ENCODE measurements around the gene VMP1.
"Not testable (repeated sequence)": the region's sequence is repeated elsewhere in the genome, so short reads cannot be mapped to it uniquely, and the experiment has no call there.

Gene VMP1

DNA sequence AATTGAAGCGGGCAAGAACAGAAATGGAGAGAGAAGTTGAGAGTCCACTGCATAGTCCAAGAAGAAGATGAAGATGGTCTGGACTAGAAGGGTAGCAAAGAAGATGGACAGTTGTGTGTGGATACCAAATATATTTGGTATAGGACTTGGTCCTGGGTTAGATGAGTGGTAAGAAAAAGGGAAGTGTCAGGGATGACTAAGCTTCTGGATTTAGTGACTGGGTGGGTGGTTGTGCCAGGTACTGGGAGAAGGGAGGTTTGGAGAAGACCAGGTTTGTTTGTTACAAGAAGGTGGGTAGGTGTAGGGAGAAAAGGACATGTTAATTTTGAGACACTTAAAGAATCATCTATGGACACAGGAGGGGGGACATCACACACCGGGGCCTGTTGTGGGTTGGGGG lies 5.4 kb downstream of the VMP1 start:
- no peak for DNase-seq

DNA sequence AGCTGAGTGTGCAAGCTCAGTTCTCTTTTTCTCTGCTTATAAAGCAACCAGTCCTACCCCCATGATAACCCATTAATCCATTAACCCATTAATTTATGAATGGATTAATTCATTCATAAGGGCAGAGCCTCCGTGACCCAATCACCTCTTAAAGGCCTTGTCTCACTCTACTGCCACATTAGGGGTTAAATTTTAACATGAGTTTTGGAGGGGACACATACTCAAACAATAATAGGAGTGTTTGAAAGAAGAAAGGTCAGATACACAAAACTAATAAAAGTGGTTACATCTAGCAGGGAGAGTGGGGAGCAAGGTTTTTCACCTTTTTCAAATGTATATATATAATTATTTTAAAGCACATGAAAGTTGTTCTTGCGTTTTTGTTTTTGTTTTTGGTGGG lies 6.8 kb downstream of the VMP1 start:
- DNase-seq: no peak

DNA sequence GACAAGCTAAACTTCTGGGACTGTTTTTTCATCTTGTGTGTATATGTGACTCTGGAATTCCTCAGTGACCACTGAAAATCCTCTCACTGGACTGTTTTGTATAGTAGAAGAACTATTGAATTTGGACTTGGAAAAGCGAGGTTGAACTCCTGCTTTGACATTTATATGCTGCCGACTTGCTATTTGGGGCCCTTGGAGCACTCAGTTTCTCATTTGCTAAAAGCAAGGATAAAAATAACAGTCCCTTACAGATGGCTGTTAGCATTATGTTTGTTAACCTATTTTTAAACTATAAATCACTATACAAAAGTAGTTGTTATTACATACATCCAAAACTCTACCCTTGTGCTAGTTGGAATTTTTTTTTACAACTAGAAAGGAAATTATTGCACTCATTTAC lies 9.0 kb downstream of the VMP1 start:
- no peak for DNase-seq

DNA sequence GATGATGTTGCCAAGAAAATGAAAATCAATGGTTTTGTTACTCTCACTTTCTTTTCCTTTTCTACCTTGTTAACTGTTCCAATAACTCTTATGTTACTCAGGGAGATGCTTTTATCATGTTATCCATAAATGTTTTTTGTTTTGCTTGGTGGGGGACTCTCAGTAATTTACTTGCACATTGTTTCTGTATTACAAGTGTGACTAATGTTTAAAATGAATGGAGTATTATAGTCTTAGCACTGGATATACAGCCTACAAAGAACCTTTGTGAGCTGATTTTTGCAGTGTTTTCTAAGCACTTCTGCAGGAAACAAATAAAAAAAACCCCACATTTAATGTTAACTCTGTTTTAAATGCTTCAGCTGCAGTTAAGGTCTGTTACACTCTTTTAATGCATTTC lies 12.1 kb downstream of the VMP1 start:
- no peak for DNase-seq

DNA sequence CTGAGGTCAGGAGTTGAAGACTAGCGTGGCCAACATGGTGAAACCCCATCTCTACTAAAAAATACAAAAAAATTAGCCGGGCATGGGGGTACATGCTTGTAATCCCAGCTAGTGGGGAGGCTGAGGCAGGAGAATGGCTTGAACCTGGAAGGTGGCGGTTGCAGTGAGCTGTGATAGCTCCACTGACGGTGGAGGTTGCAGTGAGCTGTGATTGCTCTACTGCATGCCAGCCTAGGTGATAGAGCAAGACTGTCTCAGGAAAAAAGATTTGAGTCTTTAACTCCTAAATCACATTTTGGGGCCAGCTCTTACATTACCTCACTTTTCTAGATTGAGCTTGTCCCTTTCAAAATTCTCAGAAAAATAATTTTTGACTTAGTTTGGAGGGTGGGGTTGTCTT lies 15.2 kb downstream of the VMP1 start:
- no peak for DNase-seq

DNA sequence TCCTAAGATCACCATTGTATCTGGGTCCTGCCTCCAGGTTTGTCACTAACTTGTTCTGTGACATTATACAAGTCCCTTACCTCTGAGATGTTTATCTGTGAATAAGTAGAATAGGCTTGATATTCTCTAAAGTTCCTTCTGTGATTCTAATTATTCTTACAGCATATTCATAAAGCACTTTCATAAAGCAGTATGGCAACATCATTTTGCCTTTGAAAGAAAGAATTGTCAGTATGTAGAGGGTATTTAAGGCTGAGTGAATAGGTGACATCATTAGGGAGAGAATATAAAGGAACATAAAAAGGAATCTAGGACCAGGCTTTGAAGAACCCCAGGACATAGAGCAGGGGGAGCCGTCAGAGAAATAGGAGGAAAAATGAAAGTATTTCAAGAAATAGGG lies 15.6 kb downstream of the VMP1 start:
- DNase-seq: no peak

DNA sequence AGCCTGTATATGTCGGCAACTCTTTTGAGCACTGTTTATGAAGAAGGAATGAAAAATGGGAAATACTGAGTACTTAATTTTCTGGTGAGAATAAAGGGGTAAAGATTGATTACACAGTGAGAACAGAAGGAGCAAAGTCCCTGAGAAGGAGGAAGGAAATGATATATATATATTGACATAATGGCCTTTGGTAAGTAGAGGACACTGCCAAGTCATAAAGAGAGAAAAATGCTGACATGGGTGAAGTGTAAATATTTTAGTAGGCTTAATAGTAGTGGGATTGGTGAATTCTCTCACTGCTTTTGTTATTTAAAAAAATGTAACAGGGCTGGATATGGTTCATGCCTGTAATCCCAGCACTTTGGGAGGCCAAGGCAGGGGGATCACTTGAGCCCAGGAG lies 16.2 kb downstream of the VMP1 start:
- no peak for DNase-seq

DNA sequence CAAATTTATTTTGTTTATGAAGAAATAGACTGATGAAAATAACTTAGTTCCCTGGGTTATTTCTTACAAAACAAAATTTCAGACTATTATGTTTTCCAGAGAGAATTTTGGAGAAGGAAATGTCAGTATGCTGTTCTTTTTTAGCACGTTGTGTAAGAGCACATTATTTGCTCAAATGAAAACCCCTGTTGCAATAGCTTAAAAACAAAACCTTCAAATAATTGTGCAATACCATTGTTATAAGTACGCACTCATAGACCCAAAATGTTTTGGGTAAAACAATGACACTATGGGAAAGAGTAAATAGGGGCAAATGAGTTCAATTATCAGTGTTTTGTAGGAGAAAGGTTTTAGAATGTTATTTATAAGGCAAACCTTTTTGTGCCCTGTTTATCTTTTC lies 18.2 kb downstream of the VMP1 start:
- no peak for DNase-seq

DNA sequence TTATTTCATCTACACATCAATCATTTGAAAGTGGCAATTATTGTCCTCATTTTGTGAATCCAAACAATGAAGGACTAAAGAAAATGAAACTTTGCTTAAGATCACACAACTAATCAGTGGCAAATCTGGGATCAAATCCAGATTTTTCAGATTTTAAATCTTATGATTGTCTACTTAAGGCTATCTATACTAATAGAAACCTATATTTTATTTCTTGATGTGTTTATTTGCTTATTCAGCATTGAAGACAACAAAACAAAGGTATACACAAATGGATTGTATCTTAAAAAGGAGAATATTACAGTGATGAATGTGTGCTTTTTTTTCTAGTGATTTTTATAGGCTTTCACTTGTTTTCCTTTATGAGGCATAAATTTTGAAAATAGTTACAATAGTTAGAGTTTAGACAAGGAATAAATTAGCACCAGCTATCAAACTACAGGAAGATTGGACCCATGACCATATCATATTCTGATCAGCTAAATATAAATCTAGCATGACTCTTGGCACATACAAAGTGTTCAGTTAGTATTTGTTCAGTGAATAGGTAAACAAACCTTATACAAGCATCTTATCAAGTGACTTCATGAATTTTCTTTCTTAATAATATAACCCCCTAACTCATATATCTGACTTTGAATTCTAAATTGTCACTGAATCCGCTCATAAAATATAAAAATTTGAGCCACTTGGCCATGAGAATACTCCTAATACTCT lies 20.5 kb downstream of the VMP1 start:
- DNase-seq: no peak

DNA sequence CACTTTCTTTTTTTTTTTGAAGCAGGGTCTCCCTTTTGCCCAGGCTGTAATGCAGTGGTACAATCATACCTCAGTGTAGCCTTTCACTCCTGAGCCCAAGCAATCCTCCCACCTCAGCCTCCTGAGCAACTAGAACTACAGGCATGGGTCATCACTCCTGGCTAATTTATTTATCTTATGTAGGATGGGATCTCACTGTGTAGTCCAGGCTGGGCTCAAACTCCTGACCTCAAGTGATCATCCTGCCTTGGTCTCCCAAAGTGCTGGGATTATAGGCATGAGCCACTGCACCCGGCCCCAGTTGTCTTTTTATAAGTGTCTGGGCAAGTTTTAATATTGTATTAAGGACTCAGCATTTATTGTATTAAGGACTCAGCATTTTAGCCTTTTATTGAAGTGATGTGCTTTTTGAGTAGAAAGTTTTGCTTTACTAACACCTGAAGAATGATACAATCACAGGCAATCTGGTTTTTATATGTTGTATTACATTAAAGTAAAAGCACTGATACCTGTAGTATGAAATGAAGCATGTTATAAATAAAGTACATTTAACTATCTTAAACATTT lies 22.9 kb downstream of the VMP1 start:
- no peak for DNase-seq

DNA sequence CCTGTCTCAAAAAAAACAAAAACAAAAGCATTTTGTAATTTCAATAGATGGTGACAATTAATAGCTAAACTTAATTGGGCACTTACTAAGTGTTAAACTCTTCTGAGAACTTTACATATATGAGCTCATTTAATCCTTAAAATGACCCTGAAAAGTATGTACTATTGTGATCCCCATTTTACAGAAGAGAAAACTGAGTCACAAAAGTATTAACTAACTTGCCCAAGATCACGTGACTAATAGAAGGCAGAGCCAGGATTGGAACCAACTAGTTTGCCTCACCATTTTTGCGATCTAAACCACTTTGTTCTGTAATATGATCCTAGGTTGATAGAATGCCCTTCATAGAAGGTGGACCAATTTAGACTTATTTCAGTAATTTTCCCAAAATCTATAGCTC lies 26.2 kb downstream of the VMP1 start:
- no peak for DNase-seq

DNA sequence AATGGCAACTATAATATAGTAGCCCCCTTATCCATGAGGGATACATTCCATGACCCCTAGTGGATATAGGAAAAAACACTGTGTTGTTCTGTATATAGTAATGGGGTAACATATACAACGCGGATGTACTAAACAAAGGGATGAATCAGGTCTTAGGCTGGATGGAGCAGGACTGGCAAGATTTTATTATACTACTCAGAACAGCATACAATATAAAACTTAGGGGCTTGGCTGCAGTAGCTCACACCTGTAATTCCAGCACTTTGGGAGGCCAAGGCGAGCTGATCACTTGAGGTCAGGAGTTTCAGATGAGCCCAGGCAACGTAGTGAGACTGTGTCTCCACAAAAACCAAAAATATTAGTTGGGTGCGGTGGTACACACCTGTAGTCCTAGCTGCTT lies 26.8 kb downstream of the VMP1 start:
- no peak for DNase-seq

DNA sequence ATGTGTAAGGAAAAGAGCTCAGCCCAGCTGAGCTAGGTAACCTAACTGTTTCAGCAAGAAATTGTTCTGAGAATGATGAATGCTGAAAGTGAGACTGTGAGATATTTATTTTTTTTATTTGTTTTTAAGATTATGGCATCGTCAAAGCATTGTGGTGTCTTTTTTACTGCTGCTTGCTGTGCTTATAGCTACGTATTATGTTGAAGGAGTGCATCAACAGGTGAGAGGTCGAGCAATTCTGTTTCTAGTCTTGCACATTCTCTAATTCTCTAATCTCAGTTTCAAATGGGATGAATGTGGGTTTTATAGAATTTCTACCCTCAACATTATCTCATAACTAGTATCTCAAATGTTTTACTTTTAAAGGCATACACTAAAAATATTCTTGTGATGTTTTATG lies 29.9 kb downstream of the VMP1 start:
- no peak for DNase-seq

DNA sequence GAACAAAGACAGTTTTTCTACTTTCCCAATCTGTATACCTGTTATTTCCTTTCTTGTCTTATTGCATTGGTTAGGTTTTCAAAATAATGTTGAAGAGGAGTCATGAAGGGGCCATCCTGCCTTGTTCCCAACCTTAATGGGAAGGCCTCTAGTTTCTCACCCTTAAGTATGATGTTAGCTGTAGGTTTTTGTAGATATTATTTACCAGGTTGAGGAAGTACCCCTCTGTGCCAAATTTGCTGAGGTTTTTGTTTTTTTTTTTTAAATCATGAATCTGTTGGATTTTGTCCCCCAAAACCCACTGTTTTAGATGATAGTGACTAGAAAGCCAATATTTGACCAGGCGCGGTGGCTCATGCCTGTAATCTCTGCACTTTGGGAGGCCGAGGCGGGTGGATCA lies 36.4 kb downstream of the VMP1 start:
- no peak for DNase-seq

DNA sequence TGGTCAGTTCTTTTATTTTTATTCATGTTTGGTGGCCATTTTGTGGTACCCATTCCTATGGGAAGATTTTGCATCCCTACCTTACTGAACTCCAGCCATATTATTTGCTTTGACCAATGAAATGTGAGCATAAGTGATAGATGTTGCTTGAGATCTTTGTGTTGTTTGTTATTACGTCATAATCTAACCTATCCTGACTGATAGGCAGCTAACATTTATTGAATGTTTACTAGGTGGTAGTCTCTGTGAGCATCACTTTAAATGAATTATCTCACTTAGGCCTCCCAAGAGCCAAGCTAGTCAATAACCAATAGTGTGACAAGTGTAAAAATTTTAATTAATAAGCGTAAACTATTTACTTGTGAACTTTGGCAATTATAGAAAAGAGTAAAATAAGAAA lies 37.6 kb downstream of the VMP1 start:
- DNase-seq: no peak

DNA sequence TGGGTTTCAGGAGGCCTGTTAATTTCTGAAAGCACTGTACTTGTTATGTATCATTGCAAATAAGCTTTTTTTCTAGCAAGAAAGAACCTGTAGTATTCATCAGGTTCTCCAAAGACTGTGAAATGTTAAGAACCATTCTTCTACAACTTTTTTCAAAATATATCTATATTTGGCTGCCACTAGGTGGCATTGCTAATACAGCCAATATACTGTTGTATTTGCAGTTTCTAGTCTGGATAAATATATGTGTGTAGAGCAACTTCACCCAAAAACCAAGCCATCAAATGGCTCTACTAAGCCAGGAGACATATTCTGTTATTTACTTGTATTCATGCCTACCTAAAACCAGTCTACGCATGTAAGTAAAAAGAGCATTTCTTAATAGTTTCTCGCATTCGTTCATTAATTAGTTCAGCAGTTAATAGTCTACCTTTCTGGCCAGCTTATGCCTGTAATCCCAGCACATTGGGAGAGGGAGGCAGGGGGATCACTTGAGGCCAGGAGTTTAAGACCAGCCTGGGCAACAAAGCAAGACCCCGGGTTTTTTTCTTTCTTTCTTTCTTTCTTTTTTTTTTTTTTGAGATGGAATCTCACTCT lies 39.5 kb downstream of the VMP1 start:
- no peak for DNase-seq

DNA sequence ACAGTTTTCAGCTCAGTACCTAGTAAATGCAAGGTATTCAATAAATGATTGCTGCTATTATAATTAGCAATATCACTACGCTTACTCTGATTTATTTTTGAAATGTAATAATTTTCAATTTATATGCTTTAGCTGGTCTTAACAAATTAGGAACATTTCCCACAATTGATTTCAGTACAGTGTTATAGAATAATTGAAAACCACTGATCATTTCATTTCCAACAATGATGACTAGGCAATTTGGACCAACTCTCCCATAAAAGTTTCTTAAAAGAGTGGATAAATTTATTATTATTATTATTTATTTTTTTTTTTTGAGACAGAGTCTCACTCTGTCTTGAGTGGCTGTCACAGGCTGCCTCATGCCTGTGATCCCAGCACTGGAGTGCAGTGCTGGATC lies 41.1 kb downstream of the VMP1 start:
- no peak for DNase-seq

DNA sequence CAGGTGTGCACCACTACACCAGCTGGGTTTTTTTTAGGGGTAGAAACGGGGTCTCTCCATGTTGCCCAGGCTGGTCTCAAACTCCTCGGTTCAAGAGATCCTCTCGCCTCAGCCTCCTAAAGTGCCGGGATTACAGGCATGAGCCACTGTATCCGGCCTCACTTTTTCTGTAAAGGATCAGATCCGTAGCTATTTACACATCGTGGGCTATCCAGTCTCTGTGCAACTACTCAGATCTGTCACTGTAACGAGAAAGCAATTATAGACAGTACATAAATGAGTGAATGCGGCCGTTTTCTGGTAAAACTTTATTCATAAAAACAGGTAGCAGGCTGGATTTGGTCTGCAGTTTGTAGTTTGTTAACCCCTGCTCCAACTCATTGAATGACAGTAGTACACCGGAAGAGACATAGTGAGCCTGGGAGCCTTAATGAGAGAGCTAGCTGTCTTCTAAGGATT lies 44.5 kb downstream of the VMP1 start:
- DNase-seq: no peak

DNA sequence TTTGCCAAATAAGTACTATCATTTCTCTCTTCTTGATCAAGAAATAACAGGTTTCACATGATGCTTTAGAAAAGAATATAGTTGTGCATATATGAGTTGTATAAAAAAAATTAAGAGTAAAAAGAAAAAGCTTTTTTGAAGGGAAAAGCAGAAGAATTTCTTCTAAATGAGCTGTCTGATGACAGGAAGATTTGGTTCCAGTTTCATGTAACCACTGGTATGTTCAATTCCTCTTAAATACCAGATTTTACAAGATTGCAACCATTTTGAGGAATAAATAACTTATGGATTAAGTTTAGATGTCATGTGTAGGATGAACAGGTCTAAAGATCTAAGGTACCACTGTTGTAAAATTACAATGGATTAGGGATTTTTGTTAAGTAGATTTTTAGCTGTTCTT lies 45.0 kb downstream of the VMP1 start:
- no peak for DNase-seq

DNA sequence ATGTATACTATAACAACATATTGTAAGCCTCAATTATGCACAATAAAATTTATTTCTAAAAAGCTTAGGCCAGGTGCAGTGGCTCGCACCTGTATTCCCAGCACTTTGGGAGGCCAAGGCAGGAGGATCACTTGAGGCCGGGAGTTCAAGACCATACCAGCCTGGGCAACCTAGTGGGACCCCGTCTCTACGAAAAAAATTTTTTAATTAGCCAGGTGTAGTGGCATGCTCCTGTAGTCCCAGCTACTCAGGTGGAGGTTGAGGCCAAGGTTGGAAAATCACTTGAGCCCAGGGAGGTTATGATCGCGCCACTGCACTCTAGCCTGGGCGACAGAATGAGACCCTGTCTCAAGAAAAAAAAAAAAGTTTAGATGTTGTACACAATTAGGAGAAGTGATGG lies 45.5 kb downstream of the VMP1 start:
- DNase-seq: no peak

DNA sequence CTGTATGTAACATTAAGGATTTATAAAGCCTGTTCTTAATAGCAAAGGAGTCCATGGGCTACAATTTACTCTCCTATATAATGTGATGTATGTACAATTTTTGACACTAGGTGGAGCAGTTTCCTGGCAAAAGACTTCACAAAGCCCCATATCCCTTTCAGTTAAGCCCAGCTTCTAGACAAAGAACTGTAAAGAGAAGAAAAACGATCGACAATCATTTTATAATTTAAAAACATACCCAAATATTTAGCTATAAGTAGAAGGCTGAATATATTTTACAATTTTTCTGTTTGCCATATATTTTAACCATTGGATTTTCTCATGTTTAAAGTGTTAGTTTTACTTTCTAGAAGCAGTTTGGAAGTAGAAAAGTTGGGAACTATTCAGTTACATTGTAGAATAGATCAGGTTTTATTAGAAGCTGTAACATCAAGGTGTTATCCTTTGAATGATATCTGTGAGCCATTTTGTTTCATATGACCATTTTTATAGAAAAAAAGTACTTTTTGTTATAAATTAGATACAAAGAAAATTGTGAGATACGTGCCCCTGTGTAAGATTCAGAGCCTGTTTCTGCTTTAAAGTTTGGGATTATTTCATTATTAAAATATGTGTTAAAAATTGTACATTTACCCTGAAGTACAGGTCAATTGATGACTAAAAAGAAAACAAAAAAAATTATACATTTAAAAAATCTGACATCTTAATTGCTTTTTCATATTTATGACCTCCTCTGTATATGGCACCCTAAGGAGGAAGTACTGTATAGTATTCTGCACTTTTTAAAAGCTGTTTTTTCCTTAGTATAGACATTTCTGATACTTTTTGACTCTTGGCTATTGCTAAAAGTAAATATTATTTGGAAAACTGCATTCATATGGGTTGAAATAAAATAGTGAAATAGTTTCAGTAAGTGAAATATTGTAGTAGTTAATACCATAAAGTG lies 46.3 kb downstream of the VMP1 start:
- DNase-seq: no peak

DNA sequence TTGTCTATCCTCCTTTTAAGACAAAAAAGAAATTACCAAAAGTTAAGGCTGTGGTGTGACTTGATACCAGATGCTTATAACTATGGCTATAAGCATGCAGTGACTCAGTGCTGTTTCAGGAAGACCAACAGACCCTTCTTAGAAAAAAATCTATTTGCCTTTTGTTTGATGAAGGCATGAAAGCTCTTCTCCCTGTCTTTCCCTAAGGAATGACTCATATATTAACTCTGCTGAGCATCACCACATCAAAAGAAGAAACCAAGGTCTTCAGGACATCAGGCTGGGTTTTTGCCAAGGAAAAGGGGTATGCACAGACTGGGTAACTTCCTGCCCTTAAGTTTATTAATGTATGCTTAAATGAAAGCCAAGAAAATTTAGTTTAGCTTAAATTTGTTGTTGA lies 47.1 kb downstream of the VMP1 start:
- DNase-seq: no peak

DNA sequence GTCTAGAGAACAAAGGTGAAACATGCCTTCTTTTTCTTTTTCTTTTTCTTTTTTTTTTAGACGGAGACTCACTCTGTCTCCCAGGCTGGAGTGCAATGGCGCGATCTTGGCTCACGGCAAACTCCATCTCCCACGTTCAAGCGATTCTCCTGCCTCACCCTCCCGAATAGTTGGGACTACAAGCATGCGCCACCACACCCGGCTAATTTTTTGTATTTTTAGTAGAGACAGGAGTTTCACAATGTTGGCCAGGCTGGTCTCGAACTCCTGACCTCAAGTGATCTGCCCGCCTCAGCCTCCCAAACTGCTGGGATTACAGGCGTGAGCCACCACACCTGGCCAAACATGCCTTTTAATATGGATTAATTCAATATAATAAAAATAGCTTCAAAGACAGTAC lies 47.6 kb downstream of the VMP1 start:
- DNase-seq: not testable (repeated sequence)

Data from activated CD4-positive, alpha-beta T cell treated with anti-CD3 and anti-CD28 coated beads, Interleukin-2, amount 50 U/mL, for 1 hour (primary cell).